Fibroblast of the aortic adventitia (primary cell): ENCODE results near the gene ATP5MC2. TPM values are rescaled to one million over a fixed set of nuclear protein-coding genes. Genes with fewer than 3 reads are reported as not detected.
A peak's percentile ranks its signal among the peaks of the same experiment; 100 is the strongest.
"Not testable (repeated sequence)": the region's sequence is repeated elsewhere in the genome, so short reads cannot be mapped to it uniquely, and the experiment has no call there.

ENCODE experiments used
- DNase-seq: peaks from one replicate; pipeline ENCODE4 v3.0.0-alpha.2; 2010; ENCODE audit warnings: low read depth
- H3K4me3 ChIP-seq: 2 replicates; pipeline ENCODE4 v1.5.1; 2011; ENCODE audit warnings: low read depth, mild to moderate bottlenecking, control low read depth, low read length, moderate library complexity
- CTCF ChIP-seq: IDR thresholded peaks from 2 replicates; pipeline ENCODE4 v1.5.1; 2011; ENCODE audit warnings: mild to moderate bottlenecking, low read length, control low read depth, inconsistent platforms; ENCODE audit not compliant: insufficient read depth
- total RNA-seq: library from RNA; depleted of rRNA; stranded (reverse); fragments of >200 nt; gene quantifications from 2 replicates; pipeline ENCODE4 v1.2.3, GENCODE V29; 2012; ENCODE audit warnings: low replicate concordance

Gene ATP5MC2
- total RNA-seq, 1 donor, result 147 TPM

DNA sequence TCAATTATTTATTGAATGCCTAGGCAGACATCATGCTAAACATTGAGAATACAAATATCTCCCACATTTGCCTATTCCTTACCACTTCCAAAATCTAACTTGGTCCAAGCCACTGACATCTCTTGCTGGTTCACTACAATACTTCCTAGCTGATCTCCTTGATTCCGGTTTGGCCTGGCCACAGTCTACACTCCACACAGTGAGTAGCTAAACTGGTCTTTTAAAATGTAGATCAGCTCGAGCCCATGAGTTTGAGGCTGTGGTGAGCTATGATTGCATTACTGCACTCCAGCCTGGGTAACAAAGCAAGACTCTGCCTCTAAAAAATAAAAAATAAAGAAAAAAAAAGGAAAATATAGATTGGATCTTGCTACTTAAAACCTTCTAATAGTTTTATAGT lies 7.6 kb upstream of the ATP5MC2 start:
- no peak for TF ChIP-seq CTCF
- no peak for DNase-seq
- H3K4me3 ChIP-seq, result no peak overlapping the region

GRCh38 chr12:53680061-53680460 lies 4.2 kb upstream of the ATP5MC2 start:
- DNase-seq, H3K4me3 ChIP-seq: not testable (repeated sequence)

DNA sequence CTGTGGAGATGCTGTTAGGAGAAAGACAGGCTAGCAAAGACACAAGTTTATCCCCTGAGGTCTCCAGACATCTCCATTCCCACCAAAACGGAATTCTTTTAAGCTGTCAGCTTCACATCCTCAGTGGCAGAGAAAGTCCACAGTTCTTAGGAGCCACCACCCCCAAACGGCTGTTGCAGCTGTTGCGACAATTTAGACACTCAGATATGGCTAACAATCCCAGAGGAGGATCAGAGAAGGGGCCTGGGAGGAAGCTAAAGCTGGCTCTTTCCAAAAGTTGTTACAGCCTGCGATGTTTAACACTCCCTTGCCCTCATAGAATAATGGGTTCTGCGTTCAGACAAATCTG lies 1.9 kb upstream of the ATP5MC2 start:
- DNase-seq, result no peak
- TF ChIP-seq CTCF, result no peak
- H3K4me3 ChIP-seq, result no peak overlapping the region

DNA sequence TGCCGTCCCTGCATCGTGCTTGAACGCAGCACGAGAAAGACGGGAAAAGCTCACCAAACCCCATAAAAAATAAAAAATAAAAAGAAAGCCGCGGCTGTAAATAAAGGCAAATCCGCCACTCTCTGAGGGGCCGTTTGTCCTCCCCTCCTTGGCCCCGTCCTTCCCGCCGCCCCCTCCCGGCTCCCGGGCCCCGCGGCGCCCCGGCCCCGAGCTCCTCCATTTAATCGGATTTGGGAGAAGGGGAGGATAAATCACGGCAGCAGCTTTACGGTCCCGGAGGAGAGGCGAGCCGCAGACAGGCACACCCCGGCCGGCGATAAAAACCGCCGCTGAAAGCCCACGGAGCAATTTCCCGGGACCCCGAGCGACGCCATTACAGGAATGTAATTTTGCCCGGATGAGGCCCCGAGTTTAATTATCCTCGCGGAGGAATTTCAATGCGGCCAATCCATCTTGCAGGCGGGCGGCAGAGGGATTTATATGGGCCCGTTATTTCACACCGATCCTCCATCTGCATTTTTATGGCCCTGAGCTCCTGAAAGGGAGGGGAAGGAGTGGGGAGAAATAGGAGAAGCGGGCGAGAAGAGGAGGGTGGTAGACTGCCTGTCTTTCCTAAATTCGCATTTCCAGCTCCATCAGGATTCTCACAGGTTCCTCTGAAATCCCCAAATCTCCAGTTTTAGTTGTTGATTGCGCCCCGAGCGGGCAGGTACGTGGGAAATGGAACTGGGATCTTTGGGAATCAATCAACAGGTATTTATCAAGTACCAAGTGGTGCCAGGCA lies 1.3 kb upstream of the ATP5MC2 start:
- peak overlapping the region; percentile 14 for H3K4me3 ChIP-seq

GRCh38 chr12:53676656-53677015 lies 753 bp upstream of the ATP5MC2 start:
- TF ChIP-seq CTCF, result no peak

More for the DNA sequence above, 1.3 kb upstream of the ATP5MC2 start:
- no peak for TF ChIP-seq CTCF
- DNase-seq, result peak; percentile 31

DNA sequence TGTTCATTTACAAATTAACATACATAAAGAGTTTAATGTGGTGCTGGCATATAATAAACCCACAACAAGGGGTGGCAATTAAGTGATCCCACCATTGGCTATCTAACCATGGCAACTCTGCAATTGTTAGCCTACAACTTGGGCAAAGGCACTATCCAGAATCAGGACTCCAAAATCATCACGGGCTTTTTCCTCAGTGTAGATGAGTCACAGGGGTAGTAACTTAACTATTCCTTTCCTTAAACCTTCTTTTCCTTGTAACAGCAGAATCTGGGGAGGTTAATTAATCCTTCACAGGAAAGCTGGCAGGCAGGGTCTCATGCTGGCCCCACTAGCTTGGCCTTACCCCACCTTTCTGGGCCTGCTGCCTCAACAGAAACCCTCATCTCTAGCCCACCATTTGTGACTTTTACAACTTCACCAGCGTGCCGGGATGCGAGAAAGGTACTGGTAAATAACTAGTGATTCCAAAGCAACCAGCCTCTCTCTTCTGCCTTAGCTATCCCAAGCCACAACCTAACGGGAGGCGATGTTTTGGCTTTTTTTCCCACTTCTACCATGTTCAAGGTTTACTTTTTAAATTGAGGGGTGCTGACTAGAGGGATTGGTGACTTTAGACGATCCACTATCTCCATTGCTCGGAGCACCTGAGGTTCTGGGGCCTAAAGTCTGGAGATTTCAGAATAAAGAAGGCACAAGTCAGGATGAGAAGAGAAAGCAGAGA lies 744 bp downstream of the ATP5MC2 start:
- H3K4me3 ChIP-seq, result peak overlapping the region; percentile 99
- peak; percentile 22 for DNase-seq
- no peak for TF ChIP-seq CTCF

More at GRCh38 chr12:53676656-53677015, 753 bp upstream of the ATP5MC2 start:
- DNase-seq, result peak; percentile 46
- no peak overlapping the region for H3K4me3 ChIP-seq

DNA sequence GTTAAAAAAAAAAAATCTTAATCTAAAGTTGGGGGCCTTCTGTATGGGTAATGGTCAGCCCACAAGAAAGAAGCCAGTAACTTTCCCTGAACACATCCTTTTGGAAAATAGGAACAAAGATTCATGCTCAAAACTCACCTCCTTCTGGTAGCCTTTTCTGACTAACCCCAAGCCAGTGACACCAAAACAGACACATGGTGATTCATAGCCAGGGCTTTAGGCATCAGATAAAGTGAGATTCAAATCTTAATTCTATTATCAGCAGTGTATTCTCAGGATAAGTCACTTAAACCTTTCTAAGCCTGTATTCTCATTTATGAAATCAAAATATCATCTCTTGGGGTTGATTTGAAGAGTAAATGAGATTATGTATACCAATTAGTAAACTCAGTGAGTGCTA lies 4.9 kb downstream of the ATP5MC2 start:
- no peak for DNase-seq
- no peak for TF ChIP-seq CTCF
- H3K4me3 ChIP-seq, result no peak overlapping the region
